Measurements from ENCODE around the gene PHF1.

The PHF1 gene

GRCh38 chr6:33417903-33418689, 7.3 kb downstream of the PHF1 start, which contains the start of gene CUTA:
CUTA (minus strand) TSS chr6:33418107; CDS start chr6:33418000, 107 bp downstream.
- peaks cover 8% of the 10 kb centered on the region; the same call in 1 of the 2 replicates for H3K36me3 ChIP-seq (ENCODE audit: control insufficient read depth, insufficient read depth, low read length)
- H3K9me3 ChIP-seq (ENCODE audit: control insufficient read depth, insufficient read depth, low read length) = no peaks in the 10 kb centered on the region
- H3K4me3 ChIP-seq (ENCODE audit: low read length) = peak within 1 kb of the TSS; percentile 86
- no peaks in the 10 kb centered on the region for H3K27me3 ChIP-seq (ENCODE audit: control insufficient read depth, insufficient read depth, low read length)
- no CpG with 5 or more reads among the region's 51 CpGs for WGBS (ENCODE audit: insufficient coverage, insufficient read length)
- H3K27ac ChIP-seq (ENCODE audit: low read length) = no peak within 1 kb of the TSS
- H3K4me1 ChIP-seq (ENCODE audit: control insufficient read depth, insufficient read depth, low read length) = peaks cover 1% of the 10 kb centered on the region; the same call in 1 of the 2 replicates
- peak; percentile 99 for DNase-seq (ENCODE audit: low read depth, low spot score)

- Histone ChIP-seq H3K27me3 (ENCODE audit: control insufficient read depth, insufficient read depth, low read length) (no peaks in the 10 kb centered on the region), H3K4me1 (ENCODE audit: control insufficient read depth, insufficient read depth, low read length) (peaks cover 1% of the 10 kb centered on the region; the same call in 1 of the 2 replicates), H3K4me3 (ENCODE audit: low read length) (peak overlapping the region; percentile 19; the same call in 1 of the 2 replicates), H3K9me3 (ENCODE audit: control insufficient read depth, insufficient read depth, low read length) (no peaks in the 10 kb centered on the region), H3K36me3 (ENCODE audit: control insufficient read depth, insufficient read depth, low read length) (peaks cover 7% of the 10 kb centered on the region; the same call in 1 of the 2 replicates), H3K27ac (ENCODE audit: low read length) (no peak overlapping the region)
- no CpG with 5 or more reads among the region's 8 CpGs for WGBS (ENCODE audit: insufficient coverage, insufficient read length)
- no peak for DNase-seq (ENCODE audit: low read depth, low spot score)
These were observed 8.0 kb downstream of the PHF1 start for GRCh38 chr6:33418690-33419291.

GRCh38 chr6:33419580-33420490, 9.0 kb downstream of the PHF1 start, which contains the start of gene SYNGAP1:
SYNGAP1 (plus strand) TSS chr6:33420065; CDS start chr6:33420265, 200 bp downstream.
- no peak within 1 kb of the TSS for H3K27ac ChIP-seq (ENCODE audit: low read length)
- DNase-seq (ENCODE audit: low read depth, low spot score) = no peak
- WGBS (ENCODE audit: insufficient coverage, insufficient read length) = no CpG with 5 or more reads among the region's 22 CpGs
- H3K4me1 ChIP-seq (ENCODE audit: control insufficient read depth, insufficient read depth, low read length) = peaks cover 1% of the 10 kb centered on the region; the same call in 1 of the 2 replicates
- H3K36me3 ChIP-seq (ENCODE audit: control insufficient read depth, insufficient read depth, low read length) = 0 out of 2 replicates have a peak, but pooled peaks cover 5% of the 10 kb centered on the region
- no peaks in the 10 kb centered on the region for H3K27me3 ChIP-seq (ENCODE audit: control insufficient read depth, insufficient read depth, low read length)
- H3K9me3 ChIP-seq (ENCODE audit: control insufficient read depth, insufficient read depth, low read length) = no peaks in the 10 kb centered on the region
- H3K4me3 ChIP-seq (ENCODE audit: low read length) = peak within 1 kb of the TSS; percentile 49; the same call in 1 of the 2 replicates

- no peak overlapping the region for H3K27ac ChIP-seq (ENCODE audit: low read length)
- peaks cover 1% of the 10 kb centered on the region; the same call in 1 of the 2 replicates for H3K4me1 ChIP-seq (ENCODE audit: control insufficient read depth, insufficient read depth, low read length)
- WGBS (ENCODE audit: insufficient coverage, insufficient read length) = 100% methylated on average over 2 of the region's 6 CpGs
- peak overlapping the region; percentile 49; the same call in 1 of the 2 replicates for H3K4me3 ChIP-seq (ENCODE audit: low read length)
- 0 out of 2 replicates have a peak, but pooled peaks cover 4% of the 10 kb centered on the region for H3K36me3 ChIP-seq (ENCODE audit: control insufficient read depth, insufficient read depth, low read length)
- H3K9me3 ChIP-seq (ENCODE audit: control insufficient read depth, insufficient read depth, low read length) = no peaks in the 10 kb centered on the region
- no peak for DNase-seq (ENCODE audit: low read depth, low spot score)
- no peaks in the 10 kb centered on the region for H3K27me3 ChIP-seq (ENCODE audit: control insufficient read depth, insufficient read depth, low read length)
These were observed 9.9 kb downstream of the PHF1 start for GRCh38 chr6:33420491-33421343.

- WGBS (ENCODE audit: insufficient coverage, insufficient read length) = no CpG with 5 or more reads among the region's 2 CpGs
- H3K27me3 ChIP-seq (ENCODE audit: control insufficient read depth, insufficient read depth, low read length) = no peaks in the 10 kb centered on the region
These were observed 10.5 kb downstream of the PHF1 start for GRCh38 chr6:33421344-33421643.

GRCh38 chr6:33423777-33424176, 13.0 kb downstream of the PHF1 start:
- H3K36me3 ChIP-seq (ENCODE audit: control insufficient read depth, insufficient read depth, low read length) = 0 out of 2 replicates have a peak, but pooled peaks cover 4% of the 10 kb centered on the region
- no peak overlapping the region for H3K4me3 ChIP-seq (ENCODE audit: low read length)
- no peak for DNase-seq (ENCODE audit: low read depth, low spot score)
- peaks cover 8% of the 10 kb centered on the region; the same call in 1 of the 2 replicates for H3K4me1 ChIP-seq (ENCODE audit: control insufficient read depth, insufficient read depth, low read length)
- H3K27me3 ChIP-seq (ENCODE audit: control insufficient read depth, insufficient read depth, low read length) = no peaks in the 10 kb centered on the region
- H3K27ac ChIP-seq (ENCODE audit: low read length) = no peak overlapping the region
- WGBS (ENCODE audit: insufficient coverage, insufficient read length) = no CpG with 5 or more reads among the region's 2 CpGs
- no peaks in the 10 kb centered on the region for H3K9me3 ChIP-seq (ENCODE audit: control insufficient read depth, insufficient read depth, low read length)

More at GRCh38 chr6:33421344-33421643, 10.5 kb downstream of the PHF1 start:
- Histone ChIP-seq H3K36me3 (ENCODE audit: control insufficient read depth, insufficient read depth, low read length) (0 out of 2 replicates have a peak, but pooled peaks cover 4% of the 10 kb centered on the region), H3K4me3 (ENCODE audit: low read length) (no peak overlapping the region), H3K9me3 (ENCODE audit: control insufficient read depth, insufficient read depth, low read length) (no peaks in the 10 kb centered on the region), H3K27ac (ENCODE audit: low read length) (no peak overlapping the region), H3K4me1 (ENCODE audit: control insufficient read depth, insufficient read depth, low read length) (peaks cover 1% of the 10 kb centered on the region; the same call in 1 of the 2 replicates)
- no peak for DNase-seq (ENCODE audit: low read depth, low spot score)

- WGBS (ENCODE audit: insufficient coverage, insufficient read length) = no CpG with 5 or more reads among the region's 12 CpGs
- Histone ChIP-seq H3K27me3 (ENCODE audit: control insufficient read depth, insufficient read depth, low read length) (no peaks in the 10 kb centered on the region), H3K36me3 (ENCODE audit: control insufficient read depth, insufficient read depth, low read length) (0 out of 2 replicates have a peak, but pooled peaks cover 4% of the 10 kb centered on the region), H3K4me1 (ENCODE audit: control insufficient read depth, insufficient read depth, low read length) (peaks cover 13% of the 10 kb centered on the region), H3K9me3 (ENCODE audit: control insufficient read depth, insufficient read depth, low read length) (no peaks in the 10 kb centered on the region), H3K4me3 (ENCODE audit: low read length) (peak overlapping the region; percentile 87; the same call in 1 of the 2 replicates), H3K27ac (ENCODE audit: low read length) (peak overlapping the region; percentile 35)
- no peak for DNase-seq (ENCODE audit: low read depth, low spot score)
These were observed 14.2 kb downstream of the PHF1 start for GRCh38 chr6:33424855-33425667.

GRCh38 chr6:33425668-33426577, 15.1 kb downstream of the PHF1 start:
- no CpG with 5 or more reads among the region's 43 CpGs for WGBS (ENCODE audit: insufficient coverage, insufficient read length)
- Histone ChIP-seq H3K36me3 (ENCODE audit: control insufficient read depth, insufficient read depth, low read length) (0 out of 2 replicates have a peak, but pooled peaks cover 4% of the 10 kb centered on the region), H3K27ac (ENCODE audit: low read length) (no peak overlapping the region), H3K4me3 (ENCODE audit: low read length) (peak overlapping the region; percentile 87; the same call in 1 of the 2 replicates), H3K27me3 (ENCODE audit: control insufficient read depth, insufficient read depth, low read length) (no peaks in the 10 kb centered on the region), H3K9me3 (ENCODE audit: control insufficient read depth, insufficient read depth, low read length) (no peaks in the 10 kb centered on the region), H3K4me1 (ENCODE audit: control insufficient read depth, insufficient read depth, low read length) (peaks cover 16% of the 10 kb centered on the region)
- DNase-seq (ENCODE audit: low read depth, low spot score) = no peak
